Glutamatergic neuron (in vitro differentiated cells): Measurements from ENCODE around the gene RNF13. TPM values are rescaled to one million over a fixed set of nuclear protein-coding genes. Genes with fewer than 3 reads are reported as not detected.

ENCODE experiments used
- DNase-seq: peaks from one replicate; pipeline ENCODE4 v3.0.0; 2022
- H3K27ac Mint-ChIP-seq: one replicate; pipeline ENCODE4 v1.8.0; 2020; ENCODE audit warnings: mild to moderate bottlenecking, mixed read lengths, inconsistent platforms; ENCODE audit not compliant: unreplicated experiment
- H3K27me3 Mint-ChIP-seq: one replicate; pipeline ENCODE4 v1.8.0; 2020; ENCODE audit warnings: mild to moderate bottlenecking, moderate library complexity, mixed read lengths, inconsistent platforms; ENCODE audit not compliant: unreplicated experiment
- H3K36me3 Mint-ChIP-seq: one replicate; pipeline ENCODE4 v1.8.0; 2020; ENCODE audit warnings: mild to moderate bottlenecking, mixed read lengths, inconsistent platforms; ENCODE audit not compliant: unreplicated experiment
- H3K4me1 Mint-ChIP-seq: one replicate; pipeline ENCODE4 v1.8.0; 2020; ENCODE audit warnings: mild to moderate bottlenecking, low read depth, mixed read lengths, inconsistent platforms; ENCODE audit not compliant: unreplicated experiment
- H3K4me3 Mint-ChIP-seq: one replicate; pipeline ENCODE4 v1.8.0; 2020; ENCODE audit warnings: mild to moderate bottlenecking, mixed read lengths, inconsistent platforms; ENCODE audit not compliant: unreplicated experiment
- H3K9me3 Mint-ChIP-seq: one replicate; pipeline ENCODE4 v1.8.0; 2020; ENCODE audit warnings: mild to moderate bottlenecking, moderate library complexity, mixed read lengths, inconsistent platforms; ENCODE audit not compliant: unreplicated experiment
- total RNA-seq: library from RNA; stranded (reverse); fragmentation: NEBNext Ultra II Directional; extraction: Animal tissue kit (Norgen Biotek cat#: 25700); gene quantifications from one replicate; pipeline ENCODE4 v1.2.1, GENCODE V29; 2021; ENCODE audit not compliant: unreplicated experiment
- TF ChIP-seq, protein P1 (sequence below): fragments of 200-600 bp; sonication (generic); IDR thresholded peaks from one replicate; pipeline ENCODE4 v1.5.0; 2021; ENCODE audit not compliant: partially characterized antibody, unreplicated experiment

The RNF13 gene
- total RNA-seq, 1 donor from 2014 or later = 29.0 TPM

DNA sequence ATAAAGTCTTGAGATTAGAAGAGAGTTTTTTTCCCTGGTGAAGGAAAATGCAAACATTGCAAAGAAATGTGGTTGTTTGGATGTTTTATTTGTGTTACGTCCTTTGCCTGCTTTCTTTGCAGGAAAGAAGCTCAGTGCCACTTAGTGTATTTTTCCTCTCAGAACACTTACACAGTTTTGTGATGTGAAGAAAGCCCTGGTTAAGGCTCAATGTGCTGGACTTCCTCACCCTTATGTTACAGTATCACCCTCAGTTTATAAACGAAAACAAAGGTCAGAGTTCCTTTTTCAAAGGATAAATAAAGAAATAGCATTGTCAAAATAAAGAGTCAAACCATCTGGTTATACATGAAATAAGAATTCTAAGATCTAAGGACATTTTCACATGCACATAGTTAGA is 45.9 kb downstream of the RNF13 start:
- DNase-seq = no peak
- Mint-ChIP-seq H3K9me3 (no peaks in the 10 kb centered on the region), H3K4me3 (no peak overlapping the region), H3K4me1 (no peaks in the 10 kb centered on the region), H3K27me3 (no peaks in the 10 kb centered on the region), H3K36me3 (no peaks in the 10 kb centered on the region), H3K27ac (no peak overlapping the region)
- TF ChIP-seq, protein P1, sequence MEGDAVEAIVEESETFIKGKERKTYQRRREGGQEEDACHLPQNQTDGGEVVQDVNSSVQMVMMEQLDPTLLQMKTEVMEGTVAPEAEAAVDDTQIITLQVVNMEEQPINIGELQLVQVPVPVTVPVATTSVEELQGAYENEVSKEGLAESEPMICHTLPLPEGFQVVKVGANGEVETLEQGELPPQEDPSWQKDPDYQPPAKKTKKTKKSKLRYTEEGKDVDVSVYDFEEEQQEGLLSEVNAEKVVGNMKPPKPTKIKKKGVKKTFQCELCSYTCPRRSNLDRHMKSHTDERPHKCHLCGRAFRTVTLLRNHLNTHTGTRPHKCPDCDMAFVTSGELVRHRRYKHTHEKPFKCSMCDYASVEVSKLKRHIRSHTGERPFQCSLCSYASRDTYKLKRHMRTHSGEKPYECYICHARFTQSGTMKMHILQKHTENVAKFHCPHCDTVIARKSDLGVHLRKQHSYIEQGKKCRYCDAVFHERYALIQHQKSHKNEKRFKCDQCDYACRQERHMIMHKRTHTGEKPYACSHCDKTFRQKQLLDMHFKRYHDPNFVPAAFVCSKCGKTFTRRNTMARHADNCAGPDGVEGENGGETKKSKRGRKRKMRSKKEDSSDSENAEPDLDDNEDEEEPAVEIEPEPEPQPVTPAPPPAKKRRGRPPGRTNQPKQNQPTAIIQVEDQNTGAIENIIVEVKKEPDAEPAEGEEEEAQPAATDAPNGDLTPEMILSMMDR = no peak

DNA sequence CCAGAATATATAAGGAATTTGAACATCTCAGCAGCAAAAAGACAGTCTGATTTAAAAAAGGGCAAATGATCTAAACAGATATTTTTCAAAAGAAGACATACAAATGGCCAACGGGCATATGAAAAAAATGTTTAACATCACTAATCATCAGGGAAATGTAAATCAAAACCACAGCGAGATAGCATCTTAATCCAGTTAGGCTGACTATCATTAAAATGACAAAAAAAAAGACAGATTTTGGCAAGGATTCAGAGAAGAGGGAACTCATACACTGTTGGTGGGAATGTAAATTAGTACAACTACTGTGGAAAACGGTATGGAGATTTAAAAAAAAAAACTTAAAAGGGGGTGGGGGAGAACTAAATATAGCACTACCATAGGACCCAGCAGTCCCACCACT is 47.9 kb downstream of the RNF13 start:
- H3K4me1 Mint-ChIP-seq = no peaks in the 10 kb centered on the region
- H3K27ac Mint-ChIP-seq = no peak overlapping the region
- no peaks in the 10 kb centered on the region for H3K36me3 Mint-ChIP-seq
- H3K27me3 Mint-ChIP-seq = peaks cover 2% of the 10 kb centered on the region
- no peak overlapping the region for H3K4me3 Mint-ChIP-seq
- DNase-seq = no peak
- H3K9me3 Mint-ChIP-seq = no peaks in the 10 kb centered on the region
- TF ChIP-seq, protein P1 = no peak

DNA sequence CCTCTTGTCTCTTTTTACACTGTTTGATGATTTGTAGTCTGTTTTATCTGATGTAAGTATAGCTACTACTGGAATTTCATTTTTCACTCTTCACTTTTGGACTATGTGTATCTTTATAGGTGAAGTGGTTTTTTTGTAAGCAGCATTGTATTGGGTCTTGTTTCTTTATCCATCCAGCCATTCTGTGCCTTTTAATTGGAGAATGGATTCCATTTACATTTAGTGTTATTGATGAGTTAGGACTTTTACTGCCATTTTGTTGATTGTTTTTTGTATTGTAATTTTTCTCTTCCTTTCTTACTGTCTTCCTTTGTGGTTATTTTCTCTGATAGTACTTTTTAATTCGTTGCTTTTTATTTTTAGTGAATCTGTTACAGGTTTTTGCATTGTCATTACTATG is 54.5 kb downstream of the RNF13 start:
- TF ChIP-seq, protein P1 = no peak
- no peak for DNase-seq
- Mint-ChIP-seq H3K4me3 (no peak overlapping the region), H3K27me3 (peaks cover 4% of the 10 kb centered on the region), H3K36me3 (peaks cover 16% of the 10 kb centered on the region), H3K4me1 (no peaks in the 10 kb centered on the region), H3K9me3 (peaks cover 2% of the 10 kb centered on the region), H3K27ac (no peak overlapping the region)

DNA sequence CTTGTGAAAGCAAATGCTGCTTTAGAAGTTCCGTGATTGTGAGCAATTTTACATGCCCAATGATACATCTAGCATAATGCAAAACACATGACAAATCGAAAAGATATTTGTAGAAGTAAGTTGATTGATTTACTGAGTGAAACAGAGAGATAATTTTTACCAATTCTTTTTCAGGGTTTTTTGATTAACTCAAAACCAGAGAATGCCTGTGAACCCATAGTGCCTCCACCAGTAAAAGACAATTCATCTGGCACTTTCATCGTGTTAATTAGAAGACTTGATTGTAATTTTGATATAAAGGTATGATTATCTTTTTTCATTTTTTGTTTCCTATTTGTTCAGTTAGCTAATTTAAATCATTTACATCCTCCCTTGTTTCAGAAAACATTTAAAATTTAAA is 58.8 kb downstream of the RNF13 start:
- peaks cover 4% of the 10 kb centered on the region for H3K4me1 Mint-ChIP-seq
- peaks cover 2% of the 10 kb centered on the region for H3K9me3 Mint-ChIP-seq
- no peak for DNase-seq
- peaks cover 16% of the 10 kb centered on the region for H3K36me3 Mint-ChIP-seq
- H3K27me3 Mint-ChIP-seq = peaks cover 2% of the 10 kb centered on the region
- no peak overlapping the region for H3K27ac Mint-ChIP-seq
- no peak overlapping the region for H3K4me3 Mint-ChIP-seq
- TF ChIP-seq, protein P1 = no peak

DNA sequence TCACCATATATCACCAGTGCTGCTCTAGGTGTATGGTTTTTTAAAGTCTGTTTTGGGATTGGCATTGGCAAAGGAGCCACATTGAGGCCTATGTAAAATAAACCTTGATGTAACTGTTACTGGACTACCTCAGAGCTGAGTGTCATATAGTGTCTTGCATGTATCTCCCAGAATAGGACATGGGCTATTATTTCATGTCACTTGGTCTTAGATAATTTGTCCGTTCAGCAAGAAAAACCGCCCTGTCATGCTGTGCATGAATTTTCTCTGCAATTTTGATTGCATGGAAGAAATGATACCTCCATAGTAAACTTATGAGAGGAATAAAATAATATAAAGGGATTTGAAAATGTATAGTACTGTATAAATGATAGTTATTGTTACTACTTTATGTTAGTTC is 59.6 kb downstream of the RNF13 start:
- TF ChIP-seq, protein P1 = no peak
- Mint-ChIP-seq H3K9me3 (no peaks in the 10 kb centered on the region), H3K4me3 (no peak overlapping the region), H3K36me3 (peaks cover 14% of the 10 kb centered on the region), H3K27ac (no peak overlapping the region), H3K4me1 (peaks cover 4% of the 10 kb centered on the region), H3K27me3 (peaks cover 2% of the 10 kb centered on the region)
- DNase-seq = no peak
